GM13976 (cell line): ENCODE results near the gene SUGCT.

ENCODE experiments used
- DNase-seq: peaks from one replicate; pipeline ENCODE4 v3.0.0; 2012; ENCODE audit warnings: low spot score
- CTCF ChIP-seq: IDR thresholded peaks from 2 replicates; pipeline ENCODE4 v1.5.1; 2012; ENCODE audit warnings: borderline replicate concordance, mild to moderate bottlenecking; ENCODE audit not compliant: insufficient read depth; ENCODE audit errors: extremely low read depth, missing control alignments, control extremely low read depth
- in situ Hi-C: fragments of 300-500 bp; cut with MboI; formaldehyde crosslinking; loops from one replicate; pipeline ENCODE4 v1.12.0; 2022; ENCODE audit warnings: low sequenced_read_pairs, mixed read lengths, inconsistent platforms; ENCODE audit not compliant: unreplicated experiment

The SUGCT gene

GRCh38 chr7:40421433-40421832 lies 286.6 kb downstream of the SUGCT start:
- in situ Hi-C loops: no loop called here
- no peak for TF ChIP-seq CTCF
- no peak for DNase-seq

GRCh38 chr7:40425696-40426095 lies 290.9 kb downstream of the SUGCT start:
- in situ Hi-C loops: no loop called here
- DNase-seq: no peak
- no peak for TF ChIP-seq CTCF

GRCh38 chr7:40428421-40428820 lies 293.6 kb downstream of the SUGCT start:
- in situ Hi-C loops: no loop called here
- no peak for TF ChIP-seq CTCF
- DNase-seq: no peak

DNA sequence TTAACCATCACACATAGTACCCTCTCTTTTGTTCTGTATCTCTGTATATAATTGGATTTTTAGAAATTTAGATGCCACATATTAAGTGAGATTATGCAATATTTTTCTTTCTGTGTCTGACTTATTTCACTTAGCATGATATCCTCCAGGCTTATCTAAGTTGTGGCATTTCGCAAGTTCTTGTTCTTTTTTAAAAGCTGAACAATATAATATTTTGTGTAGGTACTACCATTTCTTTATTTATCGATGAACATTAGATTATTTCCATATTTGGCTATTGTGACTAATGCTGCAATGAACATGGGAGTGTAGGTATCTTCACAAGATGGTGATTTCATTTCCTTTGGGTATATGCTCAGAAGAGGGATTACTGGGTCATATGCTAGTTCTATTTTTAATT lies 295.0 kb downstream of the SUGCT start:
- in situ Hi-C loops: no loop called here
- no peak for DNase-seq
- no peak for TF ChIP-seq CTCF

DNA sequence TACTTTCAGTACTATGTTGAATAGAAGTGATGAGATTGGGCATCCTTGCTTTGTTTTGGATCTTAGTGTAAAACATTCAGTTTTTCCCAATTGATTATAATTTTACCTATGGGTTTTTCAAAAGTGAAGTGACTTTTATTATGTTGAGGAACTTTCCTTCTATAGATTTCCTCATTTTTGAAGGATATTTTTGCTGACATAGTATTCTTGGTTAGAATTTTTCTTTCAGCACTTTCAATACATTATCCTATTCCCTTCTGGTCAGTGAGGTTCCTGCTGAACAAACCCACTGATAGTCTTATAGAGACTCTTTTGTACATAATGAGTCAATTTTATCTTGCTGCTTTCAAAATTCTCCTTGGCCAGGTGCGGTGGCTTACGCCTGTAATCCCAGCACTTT lies 297.2 kb downstream of the SUGCT start:
- no peak for TF ChIP-seq CTCF
- no peak for DNase-seq
- in situ Hi-C loops: no loop called here

DNA sequence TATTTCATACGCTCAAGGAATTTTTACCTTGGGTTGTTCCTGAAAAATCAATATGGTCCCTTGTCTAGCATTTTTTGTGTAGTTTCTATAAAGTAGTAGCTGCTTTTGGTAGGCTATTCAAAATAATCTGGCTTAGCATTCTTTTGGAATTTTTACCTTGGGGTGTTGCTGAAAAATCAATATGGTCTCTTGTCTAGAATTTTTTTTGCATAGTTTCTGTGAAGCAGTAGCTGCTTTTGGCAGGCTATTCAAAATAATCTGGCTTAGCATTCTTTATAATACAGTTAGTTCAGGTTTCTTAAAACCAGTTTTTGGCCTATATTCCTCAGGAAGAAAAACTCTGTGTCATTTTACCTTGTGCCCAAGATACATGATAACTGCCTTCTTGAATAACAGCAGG lies 301.9 kb downstream of the SUGCT start:
- in situ Hi-C loops: no loop called here
- DNase-seq: no peak
- TF ChIP-seq CTCF: no peak

- in situ Hi-C loops: no loop called here
- no peak for TF ChIP-seq CTCF
- no peak for DNase-seq
Observed at GRCh38 chr7:40437498-40437897, 302.7 kb downstream of the SUGCT start.
